Activated CD4-positive, alpha-beta memory T cell treated with anti-CD3 and anti-CD28 coated beads for 36 hours (primary cell): ENCODE results near the gene RARB. TPM values are rescaled to one million over a fixed set of nuclear protein-coding genes. Genes with fewer than 3 reads are reported as not detected.

Experiments used
- CTCF ChIA-PET: fragments of 350-600 bp; sonication (Branson Sonifier 250); formaldehyde crosslinking; loops from one replicate; lab custom pipeline; 2021; ENCODE audit warnings: antibody characterized with exemption, inconsistent platforms; lab: Charles Lee
- POLR2A ChIA-PET: fragments of 350-600 bp; sonication (Branson Sonifier 250); formaldehyde crosslinking; loops from one replicate; lab custom pipeline; 2021; ENCODE audit warnings: antibody characterized with exemption; lab: Charles Lee
- DNase-seq: peaks from one replicate; pipeline ENCODE4 v3.0.0-alpha.2; 2020
- H3K27ac Mint-ChIP-seq: one replicate; pipeline ENCODE4 v1.8.0; 2021; ENCODE audit warnings: mixed read lengths
- H3K27me3 Mint-ChIP-seq: one replicate; pipeline ENCODE4 v1.8.0; 2021; ENCODE audit warnings: mixed read lengths
- H3K36me3 Mint-ChIP-seq: one replicate; pipeline ENCODE4 v1.8.0; 2021; ENCODE audit warnings: mixed read lengths
- H3K4me1 Mint-ChIP-seq: one replicate; pipeline ENCODE4 v1.8.0; 2021; ENCODE audit warnings: low read depth, mixed read lengths
- H3K4me3 Mint-ChIP-seq: one replicate; pipeline ENCODE4 v1.8.0; 2021; ENCODE audit warnings: mild to moderate bottlenecking, mixed read lengths
- H3K9me3 Mint-ChIP-seq: one replicate; pipeline ENCODE4 v1.8.0; 2021; ENCODE audit warnings: mixed read lengths
- intact Hi-C: fragments of 100-400 bp; cut with micrococcal nuclease; formaldehyde crosslinking; loops from one replicate; pipeline ENCODE4 v1.15.1; 2023
- total RNA-seq, 2 experiments: library from RNA; stranded (reverse); gene quantifications; one replicate each; pipeline ENCODE4 v1.2.3, GENCODE V29; 2021

RARB gene
- total RNA-seq, 2 experiments from 2014 or later: not detected

DNA sequence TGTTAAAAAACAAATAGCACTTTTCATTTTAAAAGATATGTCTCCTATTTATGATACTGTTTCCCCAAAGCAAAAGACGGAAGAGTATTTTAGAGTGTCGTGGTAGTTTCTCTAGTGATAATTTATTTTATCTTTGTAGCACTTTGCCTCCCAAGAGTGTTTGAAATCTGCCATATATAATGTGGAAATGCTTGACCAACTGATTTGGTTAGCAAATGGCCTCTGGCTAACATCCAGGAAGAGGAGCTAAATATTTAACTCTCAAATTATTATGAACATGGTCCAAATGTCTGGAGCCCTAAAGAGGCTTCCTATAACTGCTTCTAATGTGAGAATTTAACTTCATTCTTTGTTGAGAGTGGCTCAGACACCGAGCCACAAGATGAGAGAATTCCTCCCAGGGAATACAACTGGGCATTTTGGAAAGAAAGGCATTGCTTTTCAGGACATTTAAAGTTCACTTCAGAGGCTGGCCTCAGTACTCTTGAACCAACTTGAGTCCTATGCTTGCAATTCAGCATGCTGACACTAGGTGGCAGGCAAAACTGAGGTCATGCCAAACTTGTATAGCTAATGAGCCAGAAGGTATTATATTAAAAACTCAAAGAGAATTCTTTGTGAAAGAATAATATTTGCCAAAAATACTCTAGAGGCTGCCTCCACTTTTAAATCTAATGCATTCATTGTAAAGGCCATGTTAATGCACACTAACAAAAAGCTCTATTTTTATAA lies 104.5 kb downstream of the RARB start:
- DNase-seq: peak; percentile 45
- Mint-ChIP-seq H3K27me3 (peaks cover 2% of the 10 kb centered on the region), H3K27ac (no peak overlapping the region), H3K9me3 (peaks cover 7% of the 10 kb centered on the region), H3K36me3 (no peaks in the 10 kb centered on the region), H3K4me1 (no peaks in the 10 kb centered on the region), H3K4me3 (no peak overlapping the region)
- intact Hi-C loops: loop anchor here (1.0 to 2.0 kb wide), 2 partner anchors 62 to 1180 kb away; no protein-coding TSS in a partner anchor
- ChIA-PET CTCF (interaction anchor here (0.7 to 2.0 kb wide), 7 partner anchors 9 to 204 kb away, joined by 3 to 15 read pairs (median 3); no protein-coding TSS in a partner anchor), POLR2A (no interaction called here)

DNA sequence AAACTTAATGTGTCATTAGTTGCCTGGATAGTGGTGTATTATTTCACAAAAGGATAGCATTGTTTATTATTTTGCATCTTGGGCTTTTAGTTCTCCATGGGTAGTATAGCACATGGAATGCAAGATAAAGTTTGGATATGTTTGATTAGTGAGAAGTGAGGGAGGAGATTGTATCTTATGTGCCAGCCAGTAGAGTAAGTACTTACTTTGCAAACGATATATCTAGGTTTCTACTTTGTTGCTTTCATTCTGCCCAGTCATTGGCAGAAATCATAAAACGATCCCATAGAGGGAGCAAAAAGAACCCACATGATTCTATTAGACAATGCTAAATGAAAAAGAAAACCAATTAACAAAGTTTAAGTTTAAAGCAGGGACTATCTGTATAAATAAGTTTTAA lies 105.3 kb downstream of the RARB start:
- CTCF ChIA-PET: interaction anchor here (0.8 to 2.0 kb wide), 5 partner anchors 10 to 60 kb away, joined by 3 to 15 read pairs (median 5); no protein-coding TSS in a partner anchor
- Mint-ChIP-seq H3K36me3 (no peaks in the 10 kb centered on the region), H3K9me3 (peaks cover 7% of the 10 kb centered on the region), H3K27ac (no peak overlapping the region), H3K27me3 (peaks cover 2% of the 10 kb centered on the region), H3K4me1 (no peaks in the 10 kb centered on the region), H3K4me3 (no peak overlapping the region)
- POLR2A ChIA-PET: no interaction called here
- intact Hi-C loops: loop anchor here (2.0 kb wide), 1 partner anchor 1179 kb away; no protein-coding TSS in a partner anchor
- no peak for DNase-seq

DNA sequence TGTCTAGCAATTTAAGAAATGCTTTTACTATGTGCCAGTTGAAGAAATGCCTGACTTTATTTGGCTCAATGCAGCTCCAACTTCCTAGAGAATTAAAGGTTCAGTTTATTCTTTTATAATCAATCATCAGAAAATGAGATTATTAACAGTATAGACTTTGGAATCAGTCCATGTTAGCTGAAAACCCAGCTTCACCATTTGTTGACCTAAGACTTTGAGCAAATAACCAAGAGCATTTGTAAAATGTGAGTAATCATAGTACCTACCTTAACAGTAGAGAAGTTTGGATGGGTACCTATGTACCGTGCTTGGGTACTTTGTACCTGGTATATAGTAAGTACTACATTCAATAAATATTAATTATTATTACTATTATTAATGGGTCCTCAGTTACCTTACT lies 105.9 kb downstream of the RARB start:
- Mint-ChIP-seq H3K27ac (no peak overlapping the region), H3K36me3 (no peaks in the 10 kb centered on the region), H3K4me1 (no peaks in the 10 kb centered on the region), H3K27me3 (peaks cover 2% of the 10 kb centered on the region), H3K9me3 (peaks cover 7% of the 10 kb centered on the region), H3K4me3 (no peak overlapping the region)
- ChIA-PET CTCF (no interaction called here), POLR2A (no interaction called here)
- DNase-seq: no peak
- intact Hi-C loops: no loop called here

DNA sequence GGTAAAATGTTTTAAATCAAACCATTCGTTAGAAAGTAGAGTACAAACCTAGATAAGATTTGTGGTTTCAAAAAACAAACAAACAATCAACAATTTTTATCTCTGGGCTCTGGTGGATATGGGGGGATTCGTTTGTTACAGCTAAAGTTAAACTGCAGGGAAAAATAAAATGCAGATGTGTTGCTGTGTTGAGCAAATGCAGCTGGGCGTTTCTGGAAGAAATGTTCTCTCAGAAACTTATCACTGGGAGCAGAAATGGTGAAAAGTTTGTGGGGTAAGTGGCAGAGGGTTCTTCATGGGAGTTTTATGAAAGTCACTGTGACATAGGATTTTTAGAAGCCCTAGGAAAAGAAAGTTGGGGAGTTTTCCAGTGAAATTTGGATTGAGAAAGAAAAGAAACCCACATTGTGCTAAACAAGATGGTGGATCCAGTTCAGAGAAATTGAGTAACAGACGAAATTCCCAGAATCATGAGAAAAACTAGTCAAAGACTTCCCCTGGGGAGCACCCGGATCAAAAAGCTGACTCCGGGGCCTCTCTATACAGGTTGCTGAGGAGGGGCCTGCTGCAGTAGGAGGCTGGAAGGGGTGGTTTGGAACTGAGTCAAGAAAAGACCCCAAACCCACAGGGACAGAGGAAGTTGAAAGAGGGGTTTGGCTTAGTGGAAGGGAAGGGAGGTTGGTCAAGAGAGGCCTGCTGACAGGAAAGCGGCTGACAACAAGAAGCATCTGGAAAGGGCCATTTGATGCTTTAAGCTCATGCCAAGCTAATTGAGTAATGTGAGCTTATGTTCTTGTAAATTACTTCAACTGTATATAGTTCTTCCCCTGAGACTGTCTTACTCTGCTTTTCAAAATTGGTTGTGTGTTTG lies 108.7 kb downstream of the RARB start:
- intact Hi-C loops: no loop called here
- H3K9me3 Mint-ChIP-seq: peaks cover 7% of the 10 kb centered on the region
- ChIA-PET CTCF (interaction anchor here (1.5 kb wide), 1 partner anchor 8 kb away, joined by 4 read pairs; no protein-coding TSS in a partner anchor), POLR2A (no interaction called here)
- no peak overlapping the region for H3K27ac Mint-ChIP-seq
- no peak for DNase-seq
- H3K4me1 Mint-ChIP-seq: no peaks in the 10 kb centered on the region
- H3K36me3 Mint-ChIP-seq: no peaks in the 10 kb centered on the region
- peaks cover 2% of the 10 kb centered on the region for H3K27me3 Mint-ChIP-seq
- no peak overlapping the region for H3K4me3 Mint-ChIP-seq

DNA sequence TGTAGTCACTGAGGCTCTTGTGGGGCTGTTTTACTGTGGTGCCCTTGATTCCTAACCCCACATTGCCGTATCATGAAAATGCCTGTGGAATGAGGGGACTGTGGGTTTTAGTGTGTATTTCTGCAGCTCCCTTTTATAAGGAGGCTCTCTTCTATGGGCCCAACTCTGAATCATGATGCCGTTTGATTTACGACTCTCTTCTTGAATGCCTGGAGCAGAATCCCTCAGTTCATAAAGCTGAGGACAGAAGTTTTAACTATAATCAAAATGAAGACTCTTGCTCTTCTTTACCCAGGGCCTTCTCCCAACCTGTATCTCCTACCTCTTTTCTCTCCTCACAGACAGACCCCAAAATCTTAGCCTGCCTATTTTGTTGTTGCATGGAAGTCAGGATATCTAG lies 109.5 kb downstream of the RARB start:
- ChIA-PET CTCF (no interaction called here), POLR2A (no interaction called here)
- intact Hi-C loops: no loop called here
- no peak overlapping the region for H3K27ac Mint-ChIP-seq
- no peak overlapping the region for H3K4me3 Mint-ChIP-seq
- peaks cover 3% of the 10 kb centered on the region for H3K9me3 Mint-ChIP-seq
- peaks cover 2% of the 10 kb centered on the region for H3K27me3 Mint-ChIP-seq
- no peaks in the 10 kb centered on the region for H3K36me3 Mint-ChIP-seq
- no peak for DNase-seq
- no peaks in the 10 kb centered on the region for H3K4me1 Mint-ChIP-seq

DNA sequence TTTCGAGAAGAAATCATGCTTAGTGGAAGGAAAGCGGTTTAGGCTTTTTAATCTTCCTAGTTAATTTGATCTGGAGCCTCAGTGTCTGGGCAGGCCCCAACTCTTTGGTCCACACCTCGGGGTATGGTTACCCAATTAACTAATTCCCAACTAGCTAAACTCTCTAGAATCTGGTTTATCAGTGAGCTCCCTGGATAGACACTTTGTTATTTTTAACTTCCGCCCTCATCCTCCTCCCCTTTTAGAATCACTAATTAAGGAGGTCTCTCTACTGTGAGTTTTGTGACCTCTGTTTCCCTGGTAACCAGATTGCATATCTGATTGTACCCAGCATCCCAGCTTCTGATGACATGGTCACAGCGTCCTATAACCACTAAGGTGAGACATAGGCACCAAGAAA lies 112.2 kb downstream of the RARB start:
- ChIA-PET POLR2A (no interaction called here), CTCF (no interaction called here)
- no peak for DNase-seq
- Mint-ChIP-seq H3K36me3 (no peaks in the 10 kb centered on the region), H3K4me3 (no peak overlapping the region), H3K27me3 (peaks cover 3% of the 10 kb centered on the region), H3K4me1 (no peaks in the 10 kb centered on the region), H3K9me3 (no peaks in the 10 kb centered on the region), H3K27ac (no peak overlapping the region)
- intact Hi-C loops: no loop called here

DNA sequence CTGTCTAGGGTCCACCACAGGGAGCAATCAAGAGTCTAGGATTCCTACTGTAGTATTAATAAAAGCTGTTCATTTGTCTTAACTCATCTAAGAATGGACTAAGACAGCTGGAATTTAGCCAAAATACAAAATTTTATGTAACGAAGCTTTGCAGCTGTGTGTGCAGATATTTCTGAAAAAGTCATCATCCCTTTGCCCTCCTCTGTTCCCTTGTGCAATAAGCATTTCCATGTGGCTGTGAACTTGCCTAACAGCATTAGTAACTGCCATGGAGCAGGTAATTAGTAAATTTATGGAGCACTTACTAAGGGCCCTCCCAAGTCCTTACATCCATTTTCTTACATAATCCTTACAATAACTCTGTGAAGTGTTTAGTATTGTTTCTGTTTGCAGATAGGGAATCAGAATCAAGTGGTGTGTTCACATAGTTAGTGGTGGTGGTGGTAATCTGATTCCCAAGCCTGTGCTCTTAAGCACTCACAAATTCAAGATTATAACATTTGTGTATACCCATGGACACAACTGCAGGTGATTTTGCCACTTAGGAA lies 114.5 kb downstream of the RARB start:
- no peaks in the 10 kb centered on the region for H3K36me3 Mint-ChIP-seq
- DNase-seq: no peak
- H3K4me1 Mint-ChIP-seq: no peaks in the 10 kb centered on the region
- H3K4me3 Mint-ChIP-seq: no peak overlapping the region
- ChIA-PET POLR2A (no interaction called here), CTCF (interaction anchor here (1.5 kb wide), 1 partner anchor 10 kb away, joined by 3 read pairs; no protein-coding TSS in a partner anchor)
- intact Hi-C loops: no loop called here
- no peak overlapping the region for H3K27ac Mint-ChIP-seq
- H3K9me3 Mint-ChIP-seq: no peaks in the 10 kb centered on the region
- peaks cover 1% of the 10 kb centered on the region for H3K27me3 Mint-ChIP-seq

DNA sequence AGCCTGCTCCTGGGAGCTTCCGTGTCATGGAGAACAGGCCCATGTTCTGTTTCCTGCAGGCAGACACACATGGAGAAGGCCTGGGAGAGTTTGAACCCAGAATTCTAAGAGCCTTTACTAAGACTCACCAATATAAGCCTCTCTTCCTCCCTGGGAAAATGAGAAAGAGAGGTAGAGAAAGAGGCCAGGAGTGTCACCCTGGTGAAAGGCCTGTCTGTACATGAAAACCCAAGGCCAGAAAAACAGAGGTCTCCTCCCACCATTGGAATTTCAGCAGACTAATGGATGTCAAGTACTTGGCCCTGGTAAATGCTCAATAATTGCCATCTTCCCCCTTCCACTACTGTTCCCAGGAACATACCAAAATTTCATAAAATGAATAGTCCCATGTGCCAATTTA lies 119.0 kb downstream of the RARB start:
- ChIA-PET POLR2A (no interaction called here), CTCF (no interaction called here)
- intact Hi-C loops: no loop called here
- no peak overlapping the region for H3K27ac Mint-ChIP-seq
- H3K4me1 Mint-ChIP-seq: no peaks in the 10 kb centered on the region
- H3K36me3 Mint-ChIP-seq: no peaks in the 10 kb centered on the region
- DNase-seq: no peak
- H3K9me3 Mint-ChIP-seq: no peaks in the 10 kb centered on the region
- no peak overlapping the region for H3K4me3 Mint-ChIP-seq
- peaks cover 1% of the 10 kb centered on the region for H3K27me3 Mint-ChIP-seq

DNA sequence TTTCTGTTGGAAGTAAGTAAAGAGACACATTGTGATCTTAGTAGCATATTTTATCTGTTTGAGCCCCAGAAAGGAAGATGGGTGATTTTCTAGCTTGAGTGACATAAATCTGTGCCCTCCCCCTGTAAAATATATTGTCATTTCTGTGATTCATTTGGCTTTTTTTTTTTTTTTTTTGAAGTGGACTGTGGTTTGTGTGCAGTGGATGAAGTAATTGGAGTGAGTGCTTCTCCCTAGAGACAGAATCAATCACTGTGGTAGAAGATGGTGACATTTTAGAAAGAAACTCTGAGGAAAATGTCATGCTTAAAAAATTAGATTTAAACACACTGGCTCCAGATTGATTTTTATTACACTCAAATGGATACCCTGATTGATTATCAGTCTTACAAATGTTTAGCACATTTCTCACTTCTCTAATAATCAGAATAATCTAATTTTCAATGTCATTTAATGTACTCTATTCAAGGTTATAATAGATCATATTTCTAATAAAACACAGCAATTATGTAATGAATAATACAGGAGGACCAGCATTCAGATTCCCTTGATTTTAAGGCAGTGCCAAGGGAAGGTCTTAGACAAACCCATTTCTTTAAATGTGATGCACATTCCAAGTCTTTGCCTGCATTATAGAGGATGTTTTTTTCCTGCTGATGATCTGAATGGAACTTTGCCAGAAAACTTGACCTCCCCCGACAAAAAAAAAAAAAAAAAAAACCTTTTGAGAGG lies 120.0 kb downstream of the RARB start:
- ChIA-PET POLR2A (interaction anchor here (0.8 kb wide), 1 partner anchor 751 kb away, joined by 5 read pairs; no protein-coding TSS in a partner anchor), CTCF (no interaction called here)
- H3K4me3 Mint-ChIP-seq: no peak overlapping the region
- no peaks in the 10 kb centered on the region for H3K4me1 Mint-ChIP-seq
- intact Hi-C loops: no loop called here
- H3K36me3 Mint-ChIP-seq: no peaks in the 10 kb centered on the region
- H3K27ac Mint-ChIP-seq: no peak overlapping the region
- DNase-seq: no peak
- H3K9me3 Mint-ChIP-seq: no peaks in the 10 kb centered on the region
- H3K27me3 Mint-ChIP-seq: peaks cover 1% of the 10 kb centered on the region

DNA sequence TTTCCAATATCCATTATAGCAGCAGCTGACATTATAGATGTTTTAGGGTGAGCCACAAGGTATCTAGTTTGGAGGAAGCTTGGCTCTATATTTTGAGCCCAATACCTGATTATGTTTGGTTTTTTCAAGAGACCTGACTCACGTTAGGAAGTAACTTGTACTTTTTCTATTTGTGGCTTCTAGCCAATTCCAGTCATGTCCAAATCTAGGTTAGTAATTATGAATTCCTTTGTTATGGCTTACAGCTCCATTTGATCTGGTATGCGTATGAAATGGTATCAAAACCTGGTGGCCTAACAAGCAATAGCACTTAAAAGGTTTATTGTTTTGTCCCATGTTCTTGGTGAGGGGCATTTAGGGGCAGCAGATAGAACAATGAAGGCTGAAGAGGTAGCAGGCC lies 120.8 kb downstream of the RARB start:
- H3K9me3 Mint-ChIP-seq: no peaks in the 10 kb centered on the region
- no peak overlapping the region for H3K4me3 Mint-ChIP-seq
- CTCF ChIA-PET: no interaction called here
- no peaks in the 10 kb centered on the region for H3K4me1 Mint-ChIP-seq
- POLR2A ChIA-PET: interaction anchor here (0.8 kb wide), 1 partner anchor 750 kb away, joined by 5 read pairs; no protein-coding TSS in a partner anchor
- DNase-seq: no peak
- no peak overlapping the region for H3K27ac Mint-ChIP-seq
- H3K36me3 Mint-ChIP-seq: no peaks in the 10 kb centered on the region
- no peaks in the 10 kb centered on the region for H3K27me3 Mint-ChIP-seq
- intact Hi-C loops: no loop called here

DNA sequence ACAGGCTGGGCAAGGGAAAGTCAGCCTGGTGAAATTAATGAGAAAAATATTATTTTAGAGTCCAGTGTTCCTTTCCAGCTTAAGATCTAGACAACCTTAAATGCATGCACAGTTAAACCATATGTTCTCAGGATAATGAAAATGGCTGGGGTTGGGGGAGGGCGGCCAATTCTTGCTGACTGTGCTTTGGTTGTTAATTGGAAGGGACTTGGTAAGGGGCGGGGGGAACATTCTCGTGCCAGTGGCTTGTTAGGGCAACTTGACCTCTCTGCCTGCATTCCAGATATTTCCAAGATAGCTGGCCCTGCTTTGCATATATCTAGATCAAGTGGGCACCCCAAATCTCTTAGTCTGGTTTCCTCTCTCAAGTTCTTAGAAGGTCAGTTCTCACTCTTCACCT lies 124.2 kb downstream of the RARB start:
- POLR2A ChIA-PET: no interaction called here
- H3K4me1 Mint-ChIP-seq: no peaks in the 10 kb centered on the region
- H3K27ac Mint-ChIP-seq: no peak overlapping the region
- DNase-seq: no peak
- CTCF ChIA-PET: no interaction called here
- H3K9me3 Mint-ChIP-seq: no peaks in the 10 kb centered on the region
- H3K36me3 Mint-ChIP-seq: no peaks in the 10 kb centered on the region
- H3K27me3 Mint-ChIP-seq: no peaks in the 10 kb centered on the region
- no peak overlapping the region for H3K4me3 Mint-ChIP-seq
- intact Hi-C loops: no loop called here
